SU-DHL-6 (cell line): ENCODE data around the gene TPM3.

Experiments
- H2AFZ ChIP-seq: fragments of 200-600 bp; sonication (generic); 2 replicates; pipeline ENCODE4 v1.6.1; 2014; ENCODE audit warnings: low read depth, mild to moderate bottlenecking, moderate library complexity, mixed read lengths, antibody characterized with exemption, low read length; ENCODE audit not compliant: severe bottlenecking
- H3F3A ChIP-seq: fragments of 200-600 bp; shearing (Covaris generic); 2 replicates; pipeline ENCODE4 v1.6.0; 2016; ENCODE audit warnings: antibody characterized with exemption, mild to moderate bottlenecking; ENCODE audit not compliant: insufficient read depth
- H3K27ac ChIP-seq: fragments of 200-600 bp; sonication (generic); 2 replicates; pipeline ENCODE4 v1.5.1; 2016; ENCODE audit warnings: low read depth, mild to moderate bottlenecking, low read length, moderate library complexity, mixed read lengths
- H3K27me3 ChIP-seq: fragments of 200-600 bp; sonication (generic), shearing (Covaris generic); 2 replicates; pipeline ENCODE4 v1.6.0; 2014; ENCODE audit warnings: mild to moderate bottlenecking, low read length
- H3K36me3 ChIP-seq: fragments of 200-600 bp; sonication (generic); 2 replicates; pipeline ENCODE4 v1.6.1; 2014; ENCODE audit warnings: mild to moderate bottlenecking, low read length, mixed read lengths
- H3K4me2 ChIP-seq: fragments of 300-600, 200-600 bp; shearing (Covaris generic), sonication (generic); 2 replicates; pipeline ENCODE4 v1.6.0; 2014; ENCODE audit warnings: low read length, low read depth, mild to moderate bottlenecking; ENCODE audit not compliant: poor library complexity, severe bottlenecking
- H3K4me3 ChIP-seq: fragments of 200-600 bp; sonication (generic); 2 replicates; pipeline ENCODE4 v1.5.1; 2014; ENCODE audit warnings: antibody characterized with exemption, low read length, mild to moderate bottlenecking, mixed read lengths; ENCODE audit not compliant: insufficient read depth, poor library complexity, severe bottlenecking
- H3K79me2 ChIP-seq: fragments of 200-600 bp; sonication (generic); 2 replicates; pipeline ENCODE4 v1.6.1; 2014; ENCODE audit warnings: mild to moderate bottlenecking, low read length, moderate library complexity; ENCODE audit not compliant: insufficient read depth
- H3K9ac ChIP-seq: fragments of 200-600 bp; sonication (generic); 2 replicates; pipeline ENCODE4 v1.7.0; 2014; ENCODE audit warnings: mild to moderate bottlenecking, low read length
- H3K9me2 ChIP-seq: fragments of 200-600 bp; sonication (generic); replicated peaks from 2 replicates; pipeline ENCODE4 v1.6.1; 2014; ENCODE audit warnings: low read length; ENCODE audit not compliant: insufficient read depth
- H3K9me3 ChIP-seq: fragments of 200-600 bp; sonication (generic); 2 replicates; pipeline ENCODE4 v1.6.1; 2014; ENCODE audit warnings: low read length, mixed read lengths; ENCODE audit not compliant: insufficient read depth
- H4K20me1 ChIP-seq: fragments of 200-600 bp; sonication (generic); 2 replicates; pipeline ENCODE4 v1.6.1; 2014; ENCODE audit warnings: low read depth, mild to moderate bottlenecking, antibody characterized with exemption, low read length, moderate library complexity, mixed read lengths
- CTCF ChIP-seq: fragments of 200-600 bp; sonication (generic); IDR thresholded peaks from one replicate; pipeline ENCODE4 v1.5.1; 2017; ENCODE audit warnings: antibody characterized with exemption, mild to moderate bottlenecking, low read length, moderate library complexity; ENCODE audit not compliant: insufficient read depth, poor library complexity, severe bottlenecking
- EZH2phosphoT487 ChIP-seq: fragments of 200-600 bp; sonication (generic), shearing (Covaris generic); conservative IDR thresholded peaks from 2 replicates; pipeline ENCODE4 v1.6.1; 2018; ENCODE audit warnings: mild to moderate bottlenecking, antibody characterized with exemption, low read length, moderate library complexity, mixed read lengths

The TPM3 gene

GRCh38 chr1:154142358-154142757 is 49.5 kb downstream of the TPM3 start:
- no peaks in the 10 kb centered on the region for H3K9me3 ChIP-seq
- H3K4me3 ChIP-seq: no peak overlapping the region
- no peaks in the 10 kb centered on the region for H3F3A ChIP-seq
- no peaks in the 10 kb centered on the region for H4K20me1 ChIP-seq
- H3K9ac ChIP-seq: no peak overlapping the region
- no peaks in the 10 kb centered on the region for H3K9me2 ChIP-seq
- H3K79me2 ChIP-seq: no peaks in the 10 kb centered on the region
- H2AFZ ChIP-seq: no peak overlapping the region
- no peak for TF ChIP-seq CTCF
- TF ChIP-seq EZH2phosphoT487: no peak
- no peaks in the 10 kb centered on the region for H3K27me3 ChIP-seq
- H3K36me3 ChIP-seq: no peaks in the 10 kb centered on the region
- no peak overlapping the region for H3K27ac ChIP-seq
- H3K4me2 ChIP-seq: no peak overlapping the region

- no peaks in the 10 kb centered on the region for H4K20me1 ChIP-seq
- no peak overlapping the region for H3K9ac ChIP-seq
- no peak overlapping the region for H3K4me3 ChIP-seq
- TF ChIP-seq CTCF (no peak), EZH2phosphoT487 (no peak)
- H3K9me2 ChIP-seq: no peaks in the 10 kb centered on the region
- no peak overlapping the region for H2AFZ ChIP-seq
- H3K27me3 ChIP-seq: no peaks in the 10 kb centered on the region
- H3K9me3 ChIP-seq: no peaks in the 10 kb centered on the region
- no peak overlapping the region for H3K27ac ChIP-seq
- no peaks in the 10 kb centered on the region for H3K36me3 ChIP-seq
- H3K79me2 ChIP-seq: no peaks in the 10 kb centered on the region
- no peak overlapping the region for H3K4me2 ChIP-seq
- no peaks in the 10 kb centered on the region for H3F3A ChIP-seq
Measured at GRCh38 chr1:154141240-154141639, 50.7 kb downstream of the TPM3 start.

GRCh38 chr1:154137888-154138287 is 54.0 kb downstream of the TPM3 start:
- Histone ChIP-seq H3K4me2 (no peak overlapping the region), H3K79me2 (no peaks in the 10 kb centered on the region), H3K9me3 (no peaks in the 10 kb centered on the region), H3K9ac (no peak overlapping the region), H2AFZ (no peak overlapping the region), H3K4me3 (no peak overlapping the region), H3K27me3 (no peaks in the 10 kb centered on the region), H4K20me1 (no peaks in the 10 kb centered on the region), H3K36me3 (no peaks in the 10 kb centered on the region), H3K9me2 (no peaks in the 10 kb centered on the region), H3K27ac (no peak overlapping the region), H3F3A (no peaks in the 10 kb centered on the region)
- TF ChIP-seq CTCF (no peak), EZH2phosphoT487 (no peak)
